CD4-positive, alpha-beta T cell treated with Interleukin-4 for 1 hour (primary cell): ENCODE results near the gene PALMD.
A peak's percentile ranks its signal among the peaks of the same experiment; 100 is the strongest.

Source experiments
- DNase-seq, 2 donors: peaks; one replicate each; pipeline ENCODE4 v3.0.0-alpha.2; 2020 to 2022

Gene PALMD

DNA sequence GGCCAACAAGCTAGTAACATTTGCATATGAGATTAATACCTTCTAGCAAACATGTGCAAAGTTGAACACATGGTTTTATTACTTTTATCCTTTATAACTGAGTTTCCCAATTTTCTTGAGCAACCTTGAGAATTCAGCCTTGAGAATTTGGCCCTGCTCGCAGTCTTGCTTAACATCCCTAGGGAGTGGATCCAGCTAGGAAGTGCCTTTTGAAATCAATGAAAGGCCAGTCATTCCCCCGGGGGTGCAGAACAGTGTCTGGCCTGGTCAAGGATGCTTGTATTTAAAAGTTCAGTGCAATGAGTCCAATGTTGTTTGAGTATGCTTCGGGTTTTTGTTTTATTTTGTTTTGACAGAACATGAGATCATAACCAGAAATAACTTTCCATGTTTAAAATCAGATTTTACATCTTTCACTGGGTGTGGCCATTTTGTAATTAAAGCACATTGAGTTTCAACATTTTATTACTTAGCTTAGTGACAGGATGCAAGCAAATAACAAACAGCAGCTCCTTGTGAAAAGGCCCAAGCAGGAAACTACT, 16.7 kb downstream of the PALMD start:
- no peak for DNase-seq

DNA sequence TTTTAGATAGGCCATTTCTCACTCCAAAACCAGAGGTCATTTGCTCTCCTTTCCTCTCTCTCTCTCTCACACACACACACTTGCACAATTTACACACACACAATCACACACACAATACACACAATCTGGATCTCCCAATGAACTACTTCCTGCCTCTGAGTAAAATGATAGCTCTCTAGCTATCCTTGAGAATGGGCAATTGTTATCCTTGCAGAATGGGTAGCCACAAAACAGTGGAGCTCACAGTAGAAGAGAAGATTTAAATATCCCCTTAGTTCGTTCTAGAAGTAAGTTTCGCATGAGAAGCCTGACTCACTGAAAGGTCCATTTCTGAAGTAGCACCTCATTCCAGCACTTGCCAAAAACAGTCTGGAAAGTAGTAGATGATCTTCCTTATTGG, 17.6 kb downstream of the PALMD start:
- DNase-seq, result no peak

DNA sequence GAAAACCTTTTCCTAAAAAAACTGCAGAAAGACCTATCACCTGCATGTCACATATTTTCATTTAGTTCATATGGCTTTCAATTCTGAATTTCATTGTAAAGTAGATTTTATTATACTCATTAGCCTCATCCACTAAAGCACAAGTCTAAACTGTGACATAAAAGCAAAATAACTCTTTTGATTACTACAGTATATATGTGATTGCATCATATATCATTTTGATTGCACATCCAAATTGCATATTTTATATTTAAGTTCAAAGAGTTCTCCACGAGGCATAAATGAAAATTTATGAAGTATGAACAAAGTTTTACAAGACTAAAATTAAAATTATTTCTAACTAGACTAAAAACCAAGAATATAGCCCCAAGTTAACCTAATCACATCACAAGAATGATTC, 19.3 kb downstream of the PALMD start:
- DNase-seq, result no peak

DNA sequence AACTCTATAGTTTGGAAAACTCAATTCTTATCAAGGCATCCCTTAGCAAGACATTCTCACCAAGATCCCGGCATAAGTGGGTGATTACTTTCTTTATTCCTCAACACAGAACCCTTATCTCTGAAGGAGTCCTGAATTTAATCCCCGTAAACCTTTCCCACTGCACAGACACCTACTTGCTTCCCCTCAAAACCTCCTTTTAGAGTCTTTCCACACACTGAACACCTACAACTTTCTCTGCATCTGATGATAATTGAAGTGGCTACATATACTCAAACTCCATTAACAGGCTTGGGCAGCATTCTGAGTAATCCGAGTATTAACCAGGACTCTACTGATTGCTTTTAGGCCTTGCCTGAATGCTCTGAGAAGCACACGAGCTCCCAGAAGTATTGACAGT, 23.5 kb downstream of the PALMD start:
- no peak for DNase-seq

DNA sequence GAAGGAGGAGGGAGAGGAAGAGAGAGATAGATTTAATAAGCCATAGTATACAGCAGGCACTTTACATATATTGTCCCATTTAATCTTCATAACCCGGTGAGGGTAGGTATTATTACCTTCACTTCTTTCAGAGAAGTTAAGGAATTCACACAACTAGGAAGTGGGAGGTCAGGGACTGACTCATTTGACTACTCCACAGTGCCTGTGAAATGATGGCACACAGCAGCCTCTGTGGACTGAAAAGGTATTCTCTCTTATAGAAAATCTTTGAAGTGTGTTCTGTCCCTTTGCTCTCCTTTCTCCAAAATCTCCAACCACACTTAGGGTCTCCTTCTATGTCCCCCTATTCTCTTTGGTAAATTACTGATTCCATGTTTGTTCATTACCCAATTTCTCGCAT, 23.9 kb downstream of the PALMD start:
- no peak for DNase-seq

DNA sequence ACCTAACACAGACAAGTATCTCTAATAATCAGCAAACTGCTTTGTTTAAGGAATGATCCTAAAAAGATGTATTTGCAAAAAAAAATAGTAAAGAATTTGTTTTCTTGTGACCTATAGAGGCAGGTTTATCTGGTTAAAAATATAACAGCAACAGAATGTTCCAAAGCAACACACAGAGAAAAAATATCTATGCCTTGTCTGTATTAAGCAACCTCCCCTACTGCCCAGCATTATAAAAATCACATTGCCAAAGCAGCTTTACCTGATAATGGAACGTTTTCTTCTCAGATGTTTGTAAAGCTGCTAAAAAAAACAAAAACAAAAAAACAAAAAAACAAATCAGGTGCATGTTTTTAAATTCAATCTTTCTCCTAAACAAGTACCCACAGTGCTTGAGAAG, 24.7 kb downstream of the PALMD start:
- DNase-seq, result no peak

DNA sequence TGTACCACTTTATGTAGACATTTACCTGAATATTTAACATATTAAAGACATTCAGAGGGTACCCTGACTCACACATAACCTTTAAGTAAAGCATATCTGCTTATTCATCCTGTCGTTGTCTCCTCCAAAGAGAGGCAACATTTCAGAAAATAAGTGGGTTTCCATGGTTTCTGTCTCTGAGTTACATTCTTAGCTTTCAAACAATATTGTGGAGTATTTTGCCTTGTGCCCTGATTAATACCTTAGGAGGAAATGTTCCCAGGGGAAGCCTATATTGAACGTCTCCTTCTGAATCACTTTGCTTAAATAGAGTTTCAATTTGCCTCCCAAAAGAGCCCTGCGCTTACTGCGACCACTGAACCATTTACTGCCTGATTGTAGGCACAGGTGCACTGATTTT, 26.1 kb downstream of the PALMD start:
- no peak for DNase-seq

DNA sequence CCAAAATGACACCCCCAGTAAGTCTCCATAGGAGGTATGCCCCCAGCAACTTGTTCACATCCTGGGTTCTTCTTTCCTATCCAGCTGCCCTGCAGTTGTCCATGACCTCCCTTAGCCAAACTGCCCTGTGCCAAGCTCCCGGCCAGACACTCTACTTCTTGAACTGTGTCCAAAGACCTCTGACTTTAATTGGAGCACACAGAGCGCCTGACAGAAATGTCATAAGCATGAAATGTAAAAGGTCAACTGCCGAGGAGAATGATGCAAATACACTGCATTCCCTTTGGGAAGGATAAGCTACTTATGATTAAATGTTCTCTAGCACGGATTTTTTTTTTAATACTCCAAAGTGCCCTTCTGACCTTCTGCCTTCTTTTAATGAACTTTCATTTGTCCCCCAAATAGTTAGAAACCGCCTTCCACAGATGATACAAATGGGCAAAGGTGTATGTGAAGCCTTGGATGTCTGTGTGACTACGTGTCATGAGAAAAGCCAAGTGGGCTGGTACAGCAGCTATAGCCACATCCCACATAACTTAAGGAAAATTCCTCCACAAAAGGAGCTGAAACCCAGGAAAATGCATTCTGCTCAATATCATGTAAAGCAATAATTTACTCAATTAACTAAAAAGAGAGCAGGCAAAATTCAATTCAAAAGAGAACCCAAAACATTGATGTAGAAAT, 26.8 kb downstream of the PALMD start:
- DNase-seq, result no peak

DNA sequence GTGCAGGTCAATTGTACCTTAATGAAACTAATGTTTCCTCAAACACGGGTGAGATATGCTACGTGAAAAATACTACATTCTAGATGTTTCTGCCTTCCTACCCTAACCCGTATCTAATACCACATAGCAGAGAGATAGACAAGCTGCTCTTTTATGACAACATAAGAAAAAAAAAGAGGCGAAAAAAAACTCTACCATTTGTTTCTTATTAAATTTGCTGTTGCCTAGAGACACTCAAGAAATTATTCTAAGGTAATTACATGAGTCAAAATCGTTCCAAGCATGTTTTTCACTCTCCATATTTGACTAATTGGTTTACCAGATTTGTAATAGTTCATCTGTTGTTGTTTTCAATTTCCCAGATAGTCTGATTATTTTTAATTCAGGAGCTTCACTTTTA, 27.4 kb downstream of the PALMD start:
- no peak for DNase-seq

DNA sequence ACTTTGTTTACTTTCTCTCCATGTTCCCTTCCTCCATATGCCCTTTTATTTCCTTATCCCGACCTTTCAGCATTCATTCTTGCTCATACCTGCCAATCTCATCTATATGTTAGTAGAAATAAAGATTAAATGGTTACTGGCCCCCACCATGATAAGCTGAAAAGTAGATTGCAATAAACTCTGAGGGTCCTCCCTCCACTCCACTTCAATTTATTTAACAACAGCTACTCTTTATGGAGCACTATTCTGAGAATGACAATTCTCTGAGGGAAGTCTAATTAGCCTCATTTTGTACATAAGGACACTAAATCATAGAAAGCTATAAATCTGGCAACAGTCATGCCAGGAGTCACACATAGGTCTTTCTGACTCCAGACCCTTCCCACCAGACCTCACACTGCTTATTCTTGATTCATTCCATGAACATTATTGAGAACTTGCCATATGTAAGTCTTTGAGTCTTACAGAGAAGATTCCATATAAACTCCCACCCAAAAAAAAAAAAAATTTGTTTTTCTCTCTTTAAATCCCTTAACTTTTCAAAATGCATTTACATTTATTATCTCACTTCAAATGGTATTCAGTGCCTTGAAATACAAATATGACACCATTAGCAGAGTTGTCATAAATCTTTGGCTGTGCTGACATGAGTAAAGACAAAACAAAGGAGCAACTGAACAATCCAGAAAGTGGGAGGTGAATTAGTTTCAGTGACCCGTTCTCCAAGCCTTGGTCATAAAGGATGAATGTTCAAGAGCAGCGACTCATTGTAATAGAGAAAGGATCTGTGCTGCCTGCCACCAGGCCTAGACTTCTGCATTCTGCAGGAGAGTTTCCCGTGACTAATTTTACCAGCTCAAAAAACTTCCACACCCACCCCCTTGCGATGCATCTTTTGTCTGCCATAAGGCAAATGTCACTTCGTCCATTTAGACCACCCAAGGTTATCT, 28.5 kb downstream of the PALMD start:
- DNase-seq, result no peak

DNA sequence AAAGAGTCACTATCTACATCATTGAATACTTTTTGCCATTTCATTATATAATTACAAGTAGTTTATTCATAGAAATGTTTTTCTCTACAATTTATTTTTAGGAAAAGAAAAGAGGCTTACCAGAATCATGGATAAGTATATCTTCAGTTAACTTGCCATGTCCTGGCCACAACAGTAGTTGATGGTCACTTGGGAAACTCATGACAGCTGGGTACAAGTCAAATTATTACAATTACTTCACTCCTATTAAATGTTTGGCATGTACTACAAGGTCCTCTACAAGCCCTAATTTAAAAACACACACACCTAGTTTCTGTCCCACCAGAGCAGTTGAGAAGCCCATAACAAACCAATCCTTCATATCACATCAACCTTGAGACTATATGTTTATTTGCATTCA, 29.4 kb downstream of the PALMD start:
- DNase-seq, result no peak

DNA sequence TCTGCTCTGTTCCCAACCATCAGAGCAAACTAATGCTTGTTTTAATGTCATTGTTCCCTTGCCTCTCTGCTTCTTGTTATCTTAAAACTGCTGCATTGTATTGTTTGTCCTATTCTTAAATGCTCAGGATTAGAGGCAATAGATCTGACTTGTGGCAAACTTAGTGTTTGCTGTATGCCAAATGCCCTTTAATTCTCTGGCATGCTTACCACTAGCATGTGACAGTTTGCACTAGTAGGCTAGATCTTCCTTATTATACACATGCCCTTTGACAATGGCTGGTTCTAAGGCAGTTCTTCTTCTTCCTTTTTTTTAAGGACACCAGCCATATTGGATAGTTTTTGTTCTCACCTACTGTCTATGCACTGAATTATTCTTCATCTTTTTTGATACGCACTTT, 30.1 kb downstream of the PALMD start:
- no peak for DNase-seq

DNA sequence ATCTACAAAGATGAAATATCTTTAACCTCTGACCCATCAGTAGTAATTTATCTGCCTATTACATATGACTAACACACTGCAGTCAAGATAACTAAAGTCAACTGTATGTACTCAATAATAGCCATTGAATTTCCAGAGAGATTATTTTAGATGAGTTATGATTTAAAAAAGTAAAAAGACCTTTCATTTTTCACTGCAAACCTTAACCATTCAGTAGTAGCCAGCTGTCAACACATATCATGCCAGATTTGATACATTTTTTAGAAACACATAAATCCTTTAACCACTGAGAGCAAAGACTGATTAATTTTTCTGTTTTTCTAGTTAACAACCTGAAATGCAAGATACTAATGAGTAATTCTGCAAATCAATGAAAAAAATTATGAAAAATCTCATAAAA, 31.0 kb downstream of the PALMD start:
- DNase-seq, result no peak

DNA sequence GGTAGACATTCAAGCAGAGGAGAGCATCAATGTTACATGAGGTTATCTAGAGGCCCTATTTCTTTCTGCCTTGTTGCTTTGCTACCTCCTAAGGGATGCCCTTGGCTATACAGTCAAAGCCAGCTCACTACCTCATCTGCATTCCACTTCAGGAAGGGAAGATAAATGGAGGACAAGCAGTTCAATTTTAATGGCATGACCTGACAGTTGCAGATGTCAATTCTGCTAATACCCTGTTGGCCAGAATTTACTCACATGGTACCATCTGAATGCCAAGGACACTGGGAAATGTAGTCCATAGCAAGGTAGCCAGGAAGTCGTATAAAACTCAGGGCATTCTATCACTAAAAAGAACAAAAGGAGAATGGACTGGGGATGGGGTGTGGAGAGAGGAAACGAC, 31.5 kb downstream of the PALMD start:
- DNase-seq, result no peak

DNA sequence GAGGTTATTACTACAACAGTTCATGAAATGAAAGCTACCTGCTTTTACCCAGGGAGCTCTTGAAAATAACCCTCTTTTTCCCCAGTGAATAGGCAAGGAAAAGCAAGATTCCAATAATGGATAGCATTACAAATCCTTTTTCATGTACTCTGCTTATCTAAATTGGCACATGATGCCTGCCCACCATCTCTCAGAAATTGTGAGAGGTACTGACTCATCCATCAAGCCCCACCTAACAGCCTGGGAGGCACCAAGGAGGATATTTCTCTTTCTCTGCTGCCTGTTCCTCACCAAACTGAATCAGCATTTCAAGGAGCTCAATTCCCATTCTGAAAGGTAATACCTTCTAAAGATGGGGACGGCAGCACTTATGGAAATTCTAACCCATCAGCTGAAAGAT, 34.4 kb downstream of the PALMD start:
- DNase-seq, result no peak

DNA sequence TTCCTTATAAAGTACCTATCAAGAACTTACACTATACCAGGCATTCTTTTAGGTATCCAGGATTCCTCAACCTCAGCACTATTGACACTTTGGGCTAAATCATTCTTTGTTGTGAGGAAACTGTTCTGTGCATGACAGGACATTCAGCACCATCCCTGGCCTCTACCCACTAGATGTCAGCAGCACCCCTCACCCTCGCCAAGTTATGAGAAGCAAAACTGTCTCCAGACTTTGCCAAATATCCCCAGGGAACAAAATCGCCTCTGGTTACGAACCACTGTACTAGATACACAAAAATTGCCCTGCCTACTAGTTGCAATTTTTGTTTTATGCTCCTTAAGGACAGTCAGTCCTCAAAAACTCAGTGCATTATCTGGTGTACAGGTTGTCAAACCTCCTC, 35.7 kb downstream of the PALMD start:
- no peak for DNase-seq

DNA sequence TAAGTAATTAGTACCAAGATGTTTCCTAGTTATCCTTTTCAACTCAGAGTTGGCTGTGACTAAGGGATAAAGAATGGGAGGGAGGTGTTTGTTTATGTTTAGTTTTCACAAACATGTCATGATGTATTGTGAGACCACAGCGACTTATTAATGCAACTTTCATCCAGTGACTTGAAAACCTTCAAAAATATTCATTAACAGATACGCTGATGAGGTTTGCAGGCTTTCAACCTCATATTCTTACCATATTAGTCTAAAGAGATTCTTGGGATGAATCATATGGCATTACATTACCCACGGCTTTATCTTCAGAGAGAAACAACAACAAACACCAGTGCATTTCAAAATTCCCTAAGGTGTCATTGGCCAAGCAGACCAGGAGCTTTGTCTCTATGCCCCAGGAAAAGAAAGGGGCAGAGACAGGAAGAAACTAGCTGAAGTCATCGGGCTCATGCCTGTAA, 36.4 kb downstream of the PALMD start:
- no peak for DNase-seq

DNA sequence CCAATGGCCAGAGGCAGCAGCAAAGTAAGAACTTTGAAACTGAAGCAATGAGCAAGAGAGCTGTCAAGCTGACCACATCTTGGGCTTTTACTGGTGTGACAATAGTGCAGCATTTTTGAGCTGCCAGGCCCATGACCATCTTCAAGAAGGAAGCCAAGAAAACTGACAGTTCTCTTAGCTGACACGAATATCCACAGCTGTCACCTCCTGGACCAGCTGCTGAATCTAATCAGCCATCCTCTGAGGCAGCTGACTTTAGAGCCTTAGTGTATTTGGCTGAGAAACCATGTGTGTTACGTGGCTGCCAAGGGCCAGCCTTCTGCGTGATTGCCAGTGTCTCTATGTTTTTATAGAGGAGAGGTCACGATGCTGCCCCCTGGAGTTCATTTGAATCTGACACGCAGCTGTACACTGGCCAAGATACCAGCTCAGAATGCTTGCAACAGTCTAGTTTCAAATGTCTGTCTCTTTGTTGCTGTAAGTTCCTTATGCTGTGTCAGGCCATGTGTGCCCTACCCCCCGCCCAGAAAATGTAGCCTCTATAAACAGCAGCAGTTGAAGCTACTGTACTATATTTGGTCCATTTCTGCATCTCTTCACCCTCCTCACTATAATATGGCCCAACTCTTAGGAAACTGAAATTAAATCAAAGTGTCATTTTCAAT, 39.7 kb downstream of the PALMD start:
- peak; percentile 12 to 26 for DNase-seq

DNA sequence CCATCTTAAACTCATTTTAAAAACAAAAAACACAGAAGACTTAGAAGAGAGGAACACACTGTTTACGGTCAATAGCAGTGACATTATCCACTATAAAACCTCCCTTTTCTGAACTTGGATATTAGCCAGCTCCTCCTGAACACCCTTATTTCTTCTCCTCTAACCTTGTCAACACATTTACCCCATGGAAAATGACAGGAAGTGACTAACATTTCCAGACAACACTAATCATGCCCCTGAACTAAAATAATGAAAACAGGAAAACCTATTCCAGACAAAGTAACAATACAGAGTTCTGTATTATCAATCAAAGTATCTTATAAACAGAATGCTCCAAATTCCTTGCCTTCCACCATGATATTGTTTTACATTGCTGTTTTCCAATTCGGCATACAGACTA, 45.3 kb downstream of the PALMD start:
- DNase-seq, result no peak

DNA sequence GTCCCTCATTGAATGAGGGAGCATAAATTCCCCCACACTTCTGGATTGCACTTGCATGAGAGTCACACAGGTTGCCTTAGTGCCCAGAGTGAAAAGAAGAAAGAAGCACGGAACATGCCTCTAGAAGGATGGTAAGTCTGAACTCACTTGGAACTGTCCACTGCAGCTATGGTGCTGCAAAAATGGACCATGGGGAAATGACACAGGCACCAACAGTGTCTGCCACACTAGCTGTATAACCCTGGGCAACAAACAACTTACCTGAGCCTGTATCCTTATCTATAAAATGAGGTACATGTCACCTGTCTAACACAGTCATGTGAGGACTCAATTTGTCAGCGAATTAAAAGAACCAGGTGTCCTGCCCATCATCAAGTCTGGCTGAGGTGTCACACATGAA, 50.7 kb downstream of the PALMD start:
- DNase-seq, result no peak

DNA sequence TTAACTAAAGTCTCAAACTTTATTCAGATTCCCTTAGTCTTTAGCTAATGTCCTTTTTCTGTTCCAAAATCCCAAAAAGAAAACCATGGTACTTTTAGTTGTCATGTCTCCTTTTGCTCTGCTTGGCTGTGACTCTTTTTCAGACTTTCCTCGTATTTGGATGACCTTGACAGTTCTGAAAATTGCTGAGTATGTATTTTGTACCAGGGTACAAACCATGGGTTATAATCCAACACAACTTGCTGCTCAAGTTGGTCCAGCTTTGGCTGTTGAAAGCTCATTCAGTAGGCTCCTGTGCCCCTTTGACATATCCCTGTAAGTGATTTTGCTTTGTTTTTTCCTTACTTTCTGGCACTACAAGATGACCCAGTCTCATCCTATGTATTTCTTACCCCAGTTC, 51.7 kb downstream of the PALMD start:
- no peak for DNase-seq

DNA sequence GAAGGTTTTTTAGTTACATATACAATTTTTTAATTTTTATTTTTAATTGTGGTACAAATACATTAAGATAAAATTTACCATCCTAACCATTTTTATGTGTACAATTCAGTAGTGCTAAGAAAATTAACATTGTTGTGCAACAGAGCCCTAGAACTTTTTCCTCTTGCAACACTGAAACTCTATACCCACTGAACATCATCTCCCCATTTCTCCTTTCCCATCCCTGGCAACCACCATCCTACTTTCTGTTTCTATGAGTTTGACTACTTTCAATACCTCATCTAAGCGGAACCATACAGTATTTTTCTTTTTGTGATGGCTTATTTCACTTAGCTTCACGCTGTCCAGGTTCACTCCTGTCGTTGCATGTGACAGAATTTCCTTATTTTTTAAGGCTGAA, 54.1 kb downstream of the PALMD start:
- DNase-seq, result no peak

DNA sequence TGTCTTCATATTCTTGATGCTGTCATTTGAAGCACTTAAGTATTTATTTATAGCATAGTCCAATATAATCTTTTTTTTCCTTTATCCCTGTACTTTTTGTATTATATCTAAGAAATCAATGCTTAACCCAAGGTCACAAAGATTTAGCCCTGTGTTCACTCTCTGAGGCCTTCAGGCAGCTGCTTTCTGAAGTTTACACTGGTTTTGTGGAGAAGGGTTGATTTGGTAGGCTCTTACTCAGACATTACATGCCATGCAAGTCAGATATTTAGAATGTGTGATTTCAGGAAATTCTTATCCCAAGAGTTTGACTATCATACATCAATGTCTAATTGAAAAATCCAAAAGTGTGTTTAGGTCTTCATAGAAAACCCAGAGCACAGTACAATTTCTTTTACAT, 56.3 kb downstream of the PALMD start:
- DNase-seq, result no peak
